ENCODE results near the gene TTC29.

TTC29 gene
- 0 to 2.1 (median 0) reads per million in 17 experiments for total RNA-seq

GRCh38 chr4:146945556-146946374 lies at the start of gene TTC29:
Gene TTC29 (minus strand): TSS chr4:146945864. CDS start chr4:146939895, 5,969 bp downstream.
- peak; percentile 90 to 94 (median 92) for DNase-seq

- no peak for DNase-seq
These were observed 36.0 kb upstream of the TTC29 start for GRCh38 chr4:146981651-146982050.

GRCh38 chr4:146978641-146979040 lies 33.0 kb upstream of the TTC29 start:
- no peak for DNase-seq

GRCh38 chr4:146976145-146976544 lies 30.5 kb upstream of the TTC29 start:
- DNase-seq: no peak

- DNase-seq: no peak
These were observed 29.9 kb upstream of the TTC29 start for GRCh38 chr4:146975527-146975926.

- no peak for DNase-seq
These were observed 29.4 kb upstream of the TTC29 start for GRCh38 chr4:146975036-146975435.

- no peak for DNase-seq
These were observed 26.4 kb upstream of the TTC29 start for GRCh38 chr4:146972036-146972435.

- no peak for DNase-seq
These were observed 23.5 kb upstream of the TTC29 start for GRCh38 chr4:146969126-146969525.

- DNase-seq: no peak
These were observed 15.0 kb upstream of the TTC29 start for GRCh38 chr4:146960634-146961033.

GRCh38 chr4:146959692-146960091 lies 14.0 kb upstream of the TTC29 start:
- no peak for DNase-seq

GRCh38 chr4:146957237-146957636 lies 11.6 kb upstream of the TTC29 start:
- no peak for DNase-seq

- no peak for DNase-seq
These were observed 7.2 kb upstream of the TTC29 start for GRCh38 chr4:146952896-146953295.

GRCh38 chr4:146949559-146949958 lies 3.9 kb upstream of the TTC29 start:
- DNase-seq: no peak

- DNase-seq: no peak
These were observed 1.8 kb downstream of the TTC29 start for GRCh38 chr4:146943691-146944375.

- peak in 2 of 4 experiments; percentile 7 to 8 for DNase-seq
These were observed 13.5 kb downstream of the TTC29 start for GRCh38 chr4:146932116-146932515.

- DNase-seq: no peak
These were observed 15.0 kb downstream of the TTC29 start for GRCh38 chr4:146930673-146931072.

GRCh38 chr4:146927695-146928094 lies 18.0 kb downstream of the TTC29 start:
- no peak for DNase-seq

GRCh38 chr4:146916479-146917076 lies 29.1 kb downstream of the TTC29 start:
- peak; percentile 37 to 59 (median 53) for DNase-seq

GRCh38 chr4:146915132-146915531 lies 30.5 kb downstream of the TTC29 start:
- no peak for DNase-seq

- DNase-seq: no peak
These were observed 45.4 kb downstream of the TTC29 start for GRCh38 chr4:146900295-146900694.

GRCh38 chr4:146890301-146890700 lies 55.4 kb downstream of the TTC29 start:
- no peak for DNase-seq

GRCh38 chr4:146883070-146883469 lies 62.6 kb downstream of the TTC29 start:
- no peak for DNase-seq

GRCh38 chr4:146857298-146857697 lies 88.4 kb downstream of the TTC29 start:
- DNase-seq: no peak

- no peak for DNase-seq
These were observed 89.9 kb downstream of the TTC29 start for GRCh38 chr4:146855761-146856160.

Data from suppressor macrophage (primary cell).